Suppressor macrophage treated with lipopolysaccharide for 1 hour (primary cell): ENCODE results near the gene XAF1.
"Not testable (repeated sequence)": the region's sequence is repeated elsewhere in the genome, so short reads cannot be mapped to it uniquely, and the experiment has no call there.

Source experiments
- DNase-seq, 3 donors: peaks; one replicate each; pipeline ENCODE4 v3.0.0-alpha.2; 2020 to 2022

Gene XAF1

GRCh38 chr17:6755281-6755680 lies 565 bp upstream of the XAF1 start:
- peak in 1 of 3 donors; percentile 26 for DNase-seq

DNA sequence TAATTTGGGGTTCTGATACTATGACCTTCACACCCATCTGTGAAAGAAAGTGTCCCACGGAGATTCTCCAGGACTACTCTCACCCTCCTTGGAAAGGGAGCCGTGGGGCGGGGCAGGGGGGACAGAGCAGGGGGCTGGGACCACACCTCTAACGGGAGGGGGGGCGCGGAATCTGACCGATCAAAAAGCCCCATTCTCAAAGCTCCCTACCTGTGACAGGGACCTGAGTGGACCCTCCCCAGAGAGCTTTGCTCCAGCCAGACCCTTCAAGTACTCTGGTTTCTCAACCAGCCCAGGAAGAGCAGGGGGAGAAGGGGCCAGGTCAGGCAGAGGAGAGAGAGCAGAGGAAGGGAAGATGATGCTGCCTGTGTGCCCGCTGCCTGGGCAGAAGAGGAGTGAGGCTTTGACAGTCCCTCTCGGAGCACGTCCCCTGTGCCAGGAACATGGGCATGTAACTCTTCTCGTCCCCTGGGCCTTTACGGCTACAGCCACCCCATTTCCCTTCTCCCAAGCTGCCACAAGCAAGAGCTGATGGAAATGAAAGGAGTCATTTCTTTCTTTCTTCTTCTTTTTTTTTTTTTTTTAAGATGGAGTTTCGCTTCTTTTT lies 682 bp downstream of the XAF1 start:
- DNase-seq = peak; percentile 24 to 55 (median 54)

GRCh38 chr17:6757747-6758146 lies 1.9 kb downstream of the XAF1 start:
- DNase-seq = peak in 1 of 3 donors; percentile 32

DNA sequence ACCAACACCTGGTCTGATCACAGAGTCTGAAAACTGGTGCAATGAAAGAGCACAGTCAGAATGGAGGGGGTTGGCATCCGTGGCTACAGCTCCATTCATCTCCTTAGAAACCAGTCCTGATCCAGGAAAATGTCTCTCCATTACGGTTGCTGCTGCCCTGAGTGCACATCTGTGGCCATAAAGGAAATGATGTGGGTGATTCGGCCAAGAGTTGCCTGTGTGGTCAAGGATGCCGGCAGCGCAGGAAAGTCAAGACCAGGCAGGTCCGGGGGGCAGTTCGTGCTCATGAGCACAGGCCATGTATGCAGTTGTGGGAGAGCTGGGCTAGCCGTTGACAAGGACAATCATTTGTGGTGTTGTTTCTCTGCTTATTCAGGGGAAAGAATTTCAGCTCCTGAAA lies 5.9 kb downstream of the XAF1 start:
- no peak for DNase-seq

DNA sequence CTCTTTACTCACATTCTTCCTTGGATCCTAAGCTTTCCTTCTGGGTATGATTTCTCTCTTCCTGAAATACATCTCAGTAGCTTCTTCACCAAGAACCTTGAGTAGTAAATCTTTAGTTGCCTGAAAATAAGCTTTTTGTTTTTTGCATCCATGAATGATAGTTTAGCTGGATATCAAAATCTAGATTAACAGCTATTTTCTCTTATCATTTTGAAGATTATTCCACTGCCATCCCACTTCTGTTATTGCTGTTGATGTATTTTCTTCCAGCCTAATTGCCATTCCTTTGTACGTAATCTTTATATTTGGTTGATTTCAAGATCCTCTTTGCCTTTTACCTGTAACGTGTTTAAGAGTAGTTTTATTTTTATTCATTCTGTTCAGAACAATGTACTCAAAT lies 12.6 kb downstream of the XAF1 start:
- DNase-seq = no peak

DNA sequence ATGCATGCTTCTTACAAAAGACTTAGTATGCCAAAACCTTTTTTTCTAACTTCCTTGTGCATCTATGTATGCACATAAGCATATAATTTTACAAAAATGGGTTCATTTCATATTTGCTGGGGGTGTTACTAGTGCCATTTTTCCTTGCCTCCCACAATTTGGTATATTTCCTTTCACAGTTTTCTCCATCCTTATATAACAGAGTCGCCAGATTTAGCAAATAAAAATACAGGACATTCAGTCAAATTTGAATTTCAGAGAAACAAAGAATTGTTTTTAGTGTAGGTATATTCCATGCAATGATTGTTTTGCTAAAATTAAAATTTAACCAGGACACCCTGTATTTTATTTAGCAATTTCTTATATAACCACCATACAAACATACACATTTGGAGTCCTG lies 16.2 kb downstream of the XAF1 start:
- no peak for DNase-seq

GRCh38 chr17:6774906-6775305 lies 19.1 kb downstream of the XAF1 start:
- DNase-seq = not testable (repeated sequence)

GRCh38 chr17:6775871-6776405 lies 20.1 kb downstream of the XAF1 start, which contains the start of gene FBXO39:
Gene FBXO39 (plus strand): TSS chr17:6776215. CDS start chr17:6779869, 3,654 bp downstream.
- peak in 2 of 3 donors; percentile 45 to 60 for DNase-seq

DNA sequence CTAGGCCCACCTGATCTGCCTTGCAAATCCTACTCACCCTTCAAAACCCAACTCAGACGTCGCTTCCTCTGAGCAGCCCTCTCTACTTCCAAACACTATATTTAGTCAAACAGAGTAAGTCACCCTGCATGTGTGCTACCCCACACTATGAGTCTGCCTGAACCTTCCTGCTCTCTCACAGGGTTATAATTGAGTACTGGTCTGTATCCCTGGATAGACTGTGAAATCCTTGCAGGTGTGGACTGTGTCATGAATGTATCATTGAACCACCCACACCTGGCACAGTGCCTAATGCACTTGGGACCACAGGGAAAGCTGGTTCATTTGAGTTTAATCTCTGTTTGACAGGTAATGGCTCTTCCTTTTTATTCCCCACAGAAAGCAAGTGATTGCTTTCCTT lies 23.6 kb downstream of the XAF1 start:
- DNase-seq = no peak

- DNase-seq = no peak
Observed at GRCh38 chr17:6780001-6780400, 24.2 kb downstream of the XAF1 start.

GRCh38 chr17:6780886-6781285 lies 25.0 kb downstream of the XAF1 start:
- DNase-seq = peak; percentile 28 to 50 (median 32)

GRCh38 chr17:6782244-6782643 lies 26.4 kb downstream of the XAF1 start:
- DNase-seq = no peak

GRCh38 chr17:6786618-6787017 lies 30.8 kb downstream of the XAF1 start:
- peak in 2 of 3 donors; percentile 23 to 42 for DNase-seq

DNA sequence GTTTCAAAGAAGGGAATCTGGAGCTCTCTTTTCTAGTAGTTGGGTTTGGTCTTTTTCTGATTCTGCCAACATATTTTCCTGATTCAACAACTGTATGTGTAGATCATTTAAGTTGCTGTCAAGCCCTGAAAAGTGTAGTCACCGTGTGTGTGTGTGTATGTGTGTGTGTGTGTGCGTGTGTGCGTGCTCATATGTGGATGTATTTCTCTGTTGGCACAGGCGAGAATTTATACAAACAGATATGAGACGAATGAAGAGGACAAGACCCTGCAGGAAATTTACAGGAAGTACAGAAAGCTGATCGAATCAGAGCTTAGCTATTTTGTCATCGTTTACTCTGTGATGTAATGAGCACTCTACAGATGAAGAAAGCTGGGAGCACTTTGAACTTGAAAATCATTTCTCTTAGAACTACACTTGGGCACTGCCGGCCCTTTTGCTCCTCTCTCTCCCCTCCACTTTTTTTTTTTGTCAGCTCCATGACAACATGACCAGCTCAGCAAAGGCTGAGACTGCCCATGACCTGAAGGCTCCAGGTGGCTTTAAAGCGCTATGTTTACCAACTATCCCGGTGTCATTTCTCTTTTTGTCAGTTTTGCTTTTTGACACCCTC lies 31.3 kb downstream of the XAF1 start:
- no peak for DNase-seq

DNA sequence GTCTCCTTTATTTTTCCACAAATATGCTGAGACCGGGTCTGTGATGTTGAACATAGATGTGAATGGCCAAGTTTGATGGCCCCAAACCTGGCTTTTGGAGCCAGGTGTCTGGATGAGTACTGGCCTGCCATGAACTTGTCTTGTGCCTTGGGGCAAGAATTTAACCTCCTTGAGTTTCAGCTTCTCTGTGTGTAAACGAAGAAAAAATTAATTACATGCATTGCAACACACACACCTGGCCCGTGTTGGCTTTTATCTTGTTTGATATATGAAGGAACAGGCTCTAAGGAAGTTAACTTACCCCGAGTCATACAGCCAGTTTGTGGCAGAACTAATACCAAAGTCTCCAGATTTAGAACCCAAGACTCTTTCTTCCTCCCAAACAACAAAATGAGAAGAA lies 33.3 kb downstream of the XAF1 start:
- no peak for DNase-seq

DNA sequence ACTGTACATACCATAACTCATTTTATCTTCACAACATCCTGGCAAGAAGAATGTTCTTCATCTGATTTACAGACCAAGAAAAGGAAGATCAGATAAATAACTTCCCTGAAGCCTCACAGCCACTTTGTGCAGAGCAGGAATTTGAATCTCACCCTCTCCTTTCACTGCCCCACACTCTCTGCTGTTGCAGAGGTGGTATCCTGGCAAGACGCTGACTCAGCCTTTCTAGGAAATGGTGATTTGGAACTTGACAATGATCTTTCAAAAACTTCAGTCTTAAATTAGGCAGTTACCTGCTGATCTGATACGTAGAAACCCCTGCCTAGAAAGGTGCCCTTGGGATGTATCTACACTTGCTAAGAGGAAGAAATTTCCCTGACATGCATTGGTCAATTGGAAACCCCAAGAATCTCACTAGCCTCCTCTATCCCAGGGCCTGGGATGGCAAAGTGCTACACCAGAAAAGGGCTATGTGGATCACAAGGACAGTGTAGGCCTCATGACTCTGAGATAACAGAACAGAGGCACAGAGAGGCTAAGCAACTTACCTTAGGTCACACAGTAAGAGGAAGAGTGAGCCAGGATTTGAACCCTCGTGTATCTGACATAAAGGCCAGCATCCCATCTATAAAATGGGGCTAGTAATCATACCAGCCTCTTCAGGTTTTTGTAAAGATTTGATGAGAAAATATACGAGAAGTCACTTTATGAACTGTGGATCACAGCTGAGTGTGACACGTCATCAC lies 38.1 kb downstream of the XAF1 start:
- DNase-seq = no peak

- no peak for DNase-seq
Observed at GRCh38 chr17:6796017-6796886, 40.4 kb downstream of the XAF1 start.

- no peak for DNase-seq
Observed at GRCh38 chr17:6796887-6797490, 41.1 kb downstream of the XAF1 start.

- no peak for DNase-seq
Observed at GRCh38 chr17:6797718-6798351, 42.0 kb downstream of the XAF1 start.

GRCh38 chr17:6799738-6800137 lies 43.9 kb downstream of the XAF1 start:
- no peak for DNase-seq

DNA sequence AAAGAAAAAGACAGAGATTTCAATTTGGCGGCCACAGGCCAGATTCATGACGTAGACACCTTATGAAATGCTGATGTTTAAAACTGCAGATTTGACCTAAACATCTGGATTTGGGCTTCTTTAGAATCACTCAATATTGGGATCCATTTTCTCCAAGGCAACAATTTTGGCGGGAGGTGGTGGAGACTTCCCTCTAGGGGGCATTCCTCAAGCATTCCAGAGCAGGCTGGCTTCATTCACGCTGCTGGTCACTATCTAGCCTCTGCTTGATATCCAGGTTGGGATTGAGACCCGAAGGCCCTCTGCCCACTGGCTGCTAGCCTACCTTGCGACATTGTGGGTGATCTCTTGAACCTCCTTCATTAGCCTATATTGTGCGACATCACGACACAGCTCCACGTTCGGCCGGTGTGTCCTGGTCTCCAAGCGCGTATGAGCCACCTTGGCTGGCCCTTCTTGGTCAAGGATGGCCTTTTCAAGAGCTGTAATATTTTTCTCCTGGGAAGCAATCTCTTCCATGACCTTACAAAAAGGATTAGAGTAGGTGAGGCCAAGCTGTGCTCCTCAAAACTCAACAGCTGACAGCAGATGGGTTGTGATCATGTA lies 44.7 kb downstream of the XAF1 start:
- peak in 1 of 3 donors; percentile 47 for DNase-seq
